T-helper 1 cell treated with Interleukin-12 subunit alpha and Interleukin-12 subunit beta and Interleukin-4 antibody, amounts not matched to agents 30 ng/mL and 1 ng/mL, for 36 hours (primary cell): ENCODE data around the gene TMEM129. TPM values are rescaled to one million over a fixed set of nuclear protein-coding genes. Genes with fewer than 3 reads are reported as not detected.

Experiments
- intact Hi-C: fragments of 100-400 bp; cut with micrococcal nuclease; formaldehyde crosslinking; loops from one replicate; pipeline ENCODE4 v1.15.1; 2024
- total RNA-seq: library from RNA; stranded (reverse); gene quantifications from 2 replicates; pipeline ENCODE4 v1.2.3, GENCODE V29; 2022

TMEM129 gene
- total RNA-seq, 1 donor from 2014 or later, result 24.9 TPM

DNA sequence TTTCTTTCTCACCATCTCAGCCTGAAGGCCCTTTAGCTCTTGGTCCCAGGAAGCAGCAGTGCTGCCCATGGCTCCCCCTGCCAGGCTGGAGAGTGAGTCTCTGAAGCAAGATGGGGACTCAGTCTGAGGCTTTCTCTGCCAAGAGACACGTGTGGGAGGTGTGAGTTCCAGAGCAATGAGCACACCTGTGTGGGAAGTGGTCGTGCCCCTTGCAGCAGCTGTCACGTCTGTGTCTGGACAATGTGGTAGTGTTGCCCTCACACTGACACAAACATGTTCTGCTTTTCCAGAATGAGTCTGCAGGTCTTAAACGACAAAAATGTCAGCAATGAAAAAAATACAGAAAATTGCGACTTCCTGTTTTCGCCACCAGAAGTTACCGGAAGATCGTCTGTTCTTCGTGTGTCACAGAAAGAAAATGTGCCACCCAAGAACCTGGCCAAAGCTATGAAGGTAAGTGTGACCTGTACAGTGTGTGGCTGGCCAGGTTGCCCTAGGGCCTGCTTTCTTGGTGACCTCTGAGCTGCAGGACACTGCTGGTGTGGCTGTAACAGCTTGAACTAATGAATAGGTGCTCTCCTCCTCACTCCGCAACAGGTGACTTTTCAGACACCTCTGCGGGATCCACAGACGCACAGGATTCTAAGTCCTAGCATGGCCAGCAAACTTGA, 2.1 kb upstream of the TMEM129 start:
- intact Hi-C loops, result loop anchor here (5.0 to 10.0 kb wide), 5 partner anchors 141 to 1809 kb away; partner anchors contain the start of gene LRPAP1

DNA sequence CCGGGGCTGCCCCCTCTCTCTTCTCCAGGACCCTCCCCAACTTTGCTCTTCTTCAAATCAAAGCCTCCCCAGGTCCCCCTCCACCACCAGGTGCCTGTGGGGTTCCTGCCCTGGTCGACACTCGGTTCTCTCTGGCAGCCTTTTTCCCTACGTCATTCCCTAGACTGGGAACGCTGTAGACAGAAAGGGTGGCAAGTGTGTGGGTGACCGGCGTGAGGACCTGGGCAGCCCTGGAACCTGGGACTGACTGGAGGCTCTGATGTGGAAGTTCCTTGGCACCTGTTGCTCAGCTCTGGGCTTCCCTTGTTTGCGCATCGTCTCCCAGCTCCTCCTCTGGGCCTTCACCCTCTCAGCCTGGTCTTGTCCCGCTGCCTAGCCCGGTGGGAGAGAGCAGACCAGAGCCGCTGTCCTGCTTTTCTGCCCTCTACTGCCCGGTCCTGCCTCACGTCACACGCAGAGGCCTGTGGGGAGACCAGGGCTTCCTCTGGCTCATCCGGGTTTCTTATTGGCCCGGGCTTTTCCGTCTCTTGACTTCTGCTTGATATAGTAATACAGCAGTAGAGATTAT, 1.5 kb upstream of the TMEM129 start:
- intact Hi-C loops, result loop anchor here (5.0 to 10.0 kb wide), 5 partner anchors 140 to 1810 kb away; partner anchors contain the start of gene LRPAP1

GRCh38 chr4:1721666-1722550, 785 bp upstream of the TMEM129 start:
- intact Hi-C loops, result loop anchor here (1.0 to 10.0 kb wide), 10 partner anchors 10 to 1810 kb away; partner anchors contain the start of genes FAM53A, HAUS3, LETM1 and LRPAP1

DNA sequence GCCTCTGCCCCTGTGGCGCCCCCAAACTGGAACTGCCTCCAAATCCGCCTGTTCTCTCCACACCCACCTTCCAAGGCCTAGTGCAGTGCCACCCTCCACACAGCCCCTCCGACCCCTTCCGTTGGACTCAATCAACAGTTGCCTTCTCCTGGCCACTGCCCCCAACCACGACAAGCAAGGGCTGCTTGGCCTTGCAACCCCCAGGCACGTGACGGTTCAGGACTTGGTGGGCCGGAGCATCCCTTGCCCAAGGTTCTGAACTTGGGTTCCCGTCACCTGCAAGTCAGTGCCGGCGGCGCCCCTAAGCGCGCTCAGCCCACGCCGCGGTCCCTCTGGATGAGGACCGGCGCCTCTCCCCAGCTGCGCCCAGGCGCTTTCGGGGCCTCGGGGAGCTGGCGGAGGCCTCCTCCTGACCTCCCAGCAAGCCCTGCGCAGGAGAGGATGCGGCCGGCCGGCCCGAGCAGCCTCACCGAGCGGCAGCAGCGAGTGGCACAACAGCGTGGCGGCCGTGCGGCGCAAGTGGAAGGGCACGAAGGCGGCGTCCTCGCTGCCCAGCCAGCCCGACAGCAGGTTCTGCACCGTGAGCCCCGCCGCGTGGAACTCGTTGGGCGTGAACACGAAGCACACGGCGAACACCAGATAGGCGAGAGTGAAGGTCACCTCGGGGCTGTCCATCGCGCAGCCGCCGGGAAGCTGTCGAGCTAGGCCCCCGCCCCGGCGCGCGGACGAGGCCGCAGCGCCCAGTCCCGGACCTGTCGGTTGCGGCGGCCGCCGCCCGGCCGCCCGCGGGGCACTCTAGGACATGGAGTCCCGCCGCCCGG, 750 bp downstream of the TMEM129 start:
- intact Hi-C loops, result loop anchor here (5.0 to 10.0 kb wide), 5 partner anchors 138 to 1812 kb away; partner anchors contain the start of gene LRPAP1

DNA sequence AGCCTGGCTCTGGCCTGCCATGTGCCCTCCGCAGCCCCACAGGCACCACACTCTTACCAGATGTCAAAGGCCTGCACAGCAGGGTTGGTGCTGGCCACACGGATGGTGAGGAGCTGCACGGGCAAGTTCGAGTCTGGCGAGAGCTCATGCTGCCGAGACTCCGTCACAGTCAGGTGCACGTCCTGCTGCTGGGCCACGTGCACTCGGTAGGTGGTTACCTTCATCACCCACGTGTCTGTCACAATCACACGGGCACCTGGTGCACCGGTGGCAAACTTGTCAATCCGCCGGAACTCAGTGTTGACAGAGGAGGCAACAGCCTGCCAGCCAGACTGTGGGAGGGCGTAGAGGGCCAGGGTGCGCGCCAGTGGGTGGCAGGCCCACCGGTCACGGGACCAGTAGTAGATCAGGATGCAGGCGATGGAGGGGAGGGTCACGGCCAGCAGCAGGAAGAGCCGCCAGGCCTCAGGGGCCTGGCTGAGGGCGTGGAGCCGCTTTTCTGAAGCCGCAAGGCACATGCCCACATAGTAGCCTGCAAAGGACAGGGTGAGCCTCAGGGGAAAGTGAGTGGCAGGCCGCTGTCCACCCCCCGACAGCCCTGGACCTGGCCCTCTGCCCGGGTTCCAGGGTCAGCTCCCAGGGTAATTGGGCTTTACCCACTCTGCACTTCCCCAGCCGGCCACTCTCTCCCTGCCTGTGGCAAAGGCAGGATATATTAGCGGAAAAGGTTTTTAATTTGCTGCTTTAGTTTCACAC, 2.9 kb downstream of the TMEM129 start:
- intact Hi-C loops, result no loop called here

DNA sequence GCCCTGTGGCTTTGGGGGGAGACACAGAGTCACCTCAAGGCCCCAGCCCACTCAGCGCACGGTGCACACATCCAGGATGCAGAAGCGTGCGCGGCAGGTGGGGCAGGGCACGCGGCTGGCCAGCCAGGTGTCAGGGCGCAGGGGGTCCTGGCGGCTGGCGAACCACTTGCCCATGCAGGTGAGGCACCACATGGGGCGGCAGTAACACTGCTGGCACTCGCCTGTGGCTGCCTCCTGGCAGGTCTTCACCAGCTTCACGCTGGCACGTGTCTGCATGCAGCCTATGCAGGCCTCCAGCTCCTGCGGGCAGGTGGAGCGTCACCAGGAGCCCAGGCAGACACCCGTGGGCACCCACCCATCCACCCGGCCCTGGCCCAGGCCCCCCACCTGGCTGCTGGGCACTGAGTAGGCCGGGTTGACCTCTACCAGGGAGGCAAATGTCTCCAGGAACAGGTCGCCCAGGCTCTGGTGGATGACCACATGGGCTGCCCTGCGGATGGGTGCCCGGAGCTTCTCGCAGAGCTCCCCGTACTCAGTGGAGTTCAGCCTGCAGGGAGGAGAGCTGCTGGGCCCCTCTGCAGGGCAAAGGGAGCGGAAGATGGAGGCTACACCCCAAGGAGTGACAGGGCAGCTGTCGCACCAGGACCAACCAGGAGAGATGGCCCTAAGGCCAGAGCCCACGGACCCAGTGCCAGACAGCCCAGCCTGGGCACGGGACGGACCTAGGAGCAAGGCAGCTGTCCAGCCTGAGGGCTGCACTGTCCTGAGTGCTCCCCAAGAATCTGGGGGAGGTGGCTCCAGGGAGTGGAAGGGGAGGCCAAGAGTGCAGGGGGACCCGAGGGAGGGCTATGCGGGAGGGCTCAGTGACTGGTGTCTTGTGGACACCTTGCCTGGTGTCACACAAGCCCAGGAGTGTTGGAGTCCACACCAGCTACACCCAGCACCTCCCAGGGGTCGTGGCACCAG, 3.7 kb downstream of the TMEM129 start:
- intact Hi-C loops, result no loop called here

GRCh38 chr4:1716065-1716945, 4.8 kb downstream of the TMEM129 start:
- intact Hi-C loops, result no loop called here

- intact Hi-C loops, result no loop called here
Observed at GRCh38 chr4:1715002-1715758, 5.9 kb downstream of the TMEM129 start.

DNA sequence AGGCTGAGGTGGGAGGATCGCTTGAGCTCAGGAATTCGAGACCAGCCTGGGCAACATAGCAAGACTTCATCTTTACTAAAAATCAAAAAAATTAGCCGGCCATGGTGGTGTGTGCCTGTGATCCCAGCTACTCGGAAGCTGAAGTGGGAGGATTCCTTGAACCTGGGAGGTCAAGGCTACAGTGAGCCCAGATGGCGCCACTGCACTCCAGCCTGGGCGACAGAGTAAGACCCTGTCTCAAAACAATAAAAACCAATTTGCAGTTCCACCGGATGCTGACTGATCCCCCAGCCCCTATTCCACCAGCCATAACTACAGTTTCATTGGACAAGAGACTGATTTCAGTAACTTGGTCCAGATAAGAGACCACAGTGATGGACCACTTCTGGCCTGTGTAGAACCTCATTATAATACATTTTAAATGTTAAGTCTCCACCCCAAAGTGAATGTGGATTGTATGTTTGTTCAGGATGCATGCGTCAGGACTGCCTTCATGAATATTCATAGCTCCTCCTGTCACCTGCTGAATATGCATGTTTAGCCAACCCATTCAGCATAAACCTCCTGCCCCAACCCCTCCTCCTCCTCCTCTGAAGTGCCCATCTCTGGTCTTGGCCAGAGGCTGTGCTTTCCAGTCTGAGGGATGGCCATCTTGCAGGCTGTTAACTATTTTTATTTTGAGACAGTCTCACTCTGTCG, 6.7 kb downstream of the TMEM129 start:
- intact Hi-C loops, result loop anchor here (5.0 kb wide), 2 partner anchors 467 to 1248 kb away; partner anchors contain the start of genes CTBP1, GRK4 and NOP14

DNA sequence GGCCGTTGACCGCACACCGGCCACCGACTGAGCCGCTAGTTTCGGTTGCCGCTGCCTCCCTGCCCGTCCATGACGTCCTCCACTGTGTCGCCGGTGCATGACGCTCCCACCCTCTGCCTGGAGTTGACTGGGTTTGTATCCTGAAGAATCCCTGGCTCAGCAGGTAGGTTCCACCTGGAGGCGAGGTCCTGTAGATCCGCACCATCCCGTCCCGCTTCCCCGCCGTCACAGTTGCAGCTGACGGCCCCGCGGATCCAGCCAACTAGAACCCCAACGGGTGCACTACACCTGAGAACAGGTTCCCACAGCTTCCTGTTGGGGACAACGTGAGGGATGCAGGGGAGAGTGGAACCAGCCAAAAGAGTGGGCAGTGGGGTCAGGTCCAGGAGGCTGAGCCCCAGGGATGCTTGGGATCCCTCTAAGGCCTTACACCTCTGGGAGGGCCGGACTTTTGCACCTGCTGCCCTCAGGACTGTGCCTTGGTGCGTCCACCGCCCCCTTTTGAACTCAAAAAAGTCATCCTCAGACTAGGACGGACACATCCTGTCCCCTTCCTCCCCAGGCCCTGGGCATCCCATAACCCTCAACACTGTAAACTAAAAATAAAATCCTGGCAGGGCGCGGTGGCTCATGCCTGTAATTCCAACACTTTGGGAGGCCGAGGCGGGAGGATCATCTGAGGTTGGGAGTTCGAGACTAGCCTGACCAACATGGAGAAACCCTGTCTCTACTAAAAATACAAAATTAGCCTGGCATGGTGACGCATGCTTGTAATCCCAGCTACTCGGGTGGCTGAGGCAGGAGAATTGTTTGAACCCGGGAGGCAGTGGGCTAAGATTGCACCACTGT, 7.9 kb downstream of the TMEM129 start:
- intact Hi-C loops, result loop anchor here (2.0 to 5.0 kb wide), 6 partner anchors 296 to 1249 kb away; partner anchors contain the start of genes CTBP1, FGFRL1, GRK4 and MXD4

DNA sequence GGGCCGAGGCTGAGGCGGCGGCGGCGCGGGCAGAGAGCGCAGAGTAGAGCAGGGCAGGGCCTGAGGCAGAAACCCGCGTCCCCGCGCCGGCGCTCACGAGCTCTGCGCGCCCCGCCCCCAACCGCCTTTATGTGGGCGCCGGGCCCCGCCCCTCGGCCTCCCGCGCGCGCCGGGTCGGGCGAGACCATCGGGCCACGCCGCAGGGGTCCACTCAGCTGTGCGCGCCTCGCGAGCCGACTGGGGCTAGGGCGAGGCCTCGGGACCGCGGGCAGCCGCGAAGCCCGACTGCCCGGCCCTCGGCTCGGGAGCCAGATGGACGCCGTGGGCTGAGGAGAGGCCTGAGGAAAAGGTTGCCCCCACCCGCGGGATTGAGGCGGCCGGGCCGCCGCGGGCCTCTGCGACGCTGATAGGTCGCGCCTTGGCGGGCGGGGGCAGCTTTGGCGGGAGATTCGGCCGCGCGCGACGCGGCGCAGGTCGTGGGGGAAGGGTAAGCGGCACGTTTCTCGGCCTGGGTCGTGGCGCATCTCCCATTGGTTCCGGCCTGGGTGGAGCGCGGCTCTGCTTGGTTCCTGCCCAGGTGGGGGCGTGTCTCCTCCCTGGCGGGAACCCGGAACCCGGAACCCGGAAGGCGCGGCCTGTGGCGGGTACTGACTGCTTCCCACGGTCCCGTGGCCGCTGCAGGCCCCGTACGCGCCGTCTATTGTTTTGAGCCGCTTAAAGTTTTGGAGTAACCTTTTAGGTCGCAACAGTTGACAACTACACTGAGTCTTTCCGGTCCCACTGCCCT, 8.7 kb downstream of the TMEM129 start, which contains the start of gene SLBP:
Gene SLBP (minus strand): TSS at position 104 of the 787 bp plus-strand sequence. CDS start 131 bp downstream, outside the sequence.
- intact Hi-C loops, result loop anchor here (1.0 to 5.0 kb wide), 14 partner anchors 9 to 1250 kb away; partner anchors contain the start of genes CTBP1, FAM193A, FAM53A and FGFRL1

- intact Hi-C loops, result loop anchor here (1.0 to 5.0 kb wide), 15 partner anchors 10 to 1251 kb away; partner anchors contain the start of genes CTBP1, FAM193A, FAM53A and FGFRL1
Observed at GRCh38 chr4:1711571-1712215, 9.4 kb downstream of the TMEM129 start.

DNA sequence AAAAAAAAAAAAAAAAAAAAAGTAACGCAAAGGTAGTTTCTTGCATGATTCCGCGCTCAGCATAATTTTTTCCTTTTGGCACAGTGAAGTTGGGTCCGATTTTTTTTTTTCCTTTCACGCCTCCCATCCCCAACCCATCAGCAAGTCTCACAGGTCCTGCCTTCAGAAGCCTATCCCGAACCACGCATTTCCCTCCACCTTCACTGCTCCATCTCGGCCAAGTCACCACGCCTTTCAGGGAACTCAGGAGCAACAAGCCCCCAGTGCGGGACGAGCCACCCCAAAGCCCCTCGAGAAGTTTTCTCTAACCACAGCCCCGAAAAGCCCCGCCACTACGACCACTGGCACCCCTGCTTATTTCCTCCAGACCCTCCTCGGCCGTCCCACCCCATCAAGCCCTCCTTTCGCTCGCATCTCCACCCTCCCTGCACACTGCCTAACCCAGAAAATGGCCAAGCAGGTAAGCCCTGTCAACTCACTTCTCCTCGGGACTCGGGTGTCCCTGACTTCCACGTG, 10.0 kb downstream of the TMEM129 start:
- intact Hi-C loops, result loop anchor here (1.0 to 5.0 kb wide), 3 partner anchors 15 to 1251 kb away; partner anchors contain the start of genes CTBP1, GRK4 and NOP14
